Testis (tissue), 2 donors: ENCODE data around the gene SMIM23.

ENCODE experiments used
- POLR2A ChIP-seq: fragments of 450-650 bp; IDR thresholded peaks from one replicate; pipeline ENCODE4 v1.6.1; 2017; ENCODE audit warnings: antibody characterized with exemption, mild to moderate bottlenecking, moderate library complexity
- TF ChIP-seq, protein P1 (sequence below), 3 experiments: fragments of 450-650 bp in 2 of 3; fragments of 200-600 bp in 1 of 3; sonication (generic) in 1 of 3; IDR thresholded peaks; one replicate each; pipeline ENCODE4 v1.5.1; 2016 to 2019; ENCODE audit warnings: antibody characterized with exemption in 3 of 3, mild to moderate bottlenecking in 2 of 3, moderate library complexity in 1 of 3

DNA sequence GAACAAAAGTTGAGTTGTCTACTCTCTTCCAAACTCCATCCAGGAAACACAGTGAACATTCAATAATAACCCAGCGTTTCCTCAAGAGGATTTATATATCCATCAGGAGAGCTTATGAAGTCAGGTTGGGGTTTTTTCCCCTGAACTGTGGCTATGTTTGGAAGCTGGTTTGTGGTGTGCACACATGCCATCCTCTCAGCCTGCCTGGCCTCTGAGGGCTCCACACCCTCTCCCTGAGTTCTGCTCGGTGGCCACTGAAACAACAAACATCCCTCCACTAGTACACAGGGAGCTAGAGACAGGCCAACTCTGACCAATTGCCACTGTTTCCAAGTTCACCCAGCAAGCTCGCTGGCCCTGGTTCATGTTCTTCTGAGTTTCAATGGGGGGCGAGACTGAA is 35.7 kb downstream of the SMIM23 start:
- TF ChIP-seq, protein P1, sequence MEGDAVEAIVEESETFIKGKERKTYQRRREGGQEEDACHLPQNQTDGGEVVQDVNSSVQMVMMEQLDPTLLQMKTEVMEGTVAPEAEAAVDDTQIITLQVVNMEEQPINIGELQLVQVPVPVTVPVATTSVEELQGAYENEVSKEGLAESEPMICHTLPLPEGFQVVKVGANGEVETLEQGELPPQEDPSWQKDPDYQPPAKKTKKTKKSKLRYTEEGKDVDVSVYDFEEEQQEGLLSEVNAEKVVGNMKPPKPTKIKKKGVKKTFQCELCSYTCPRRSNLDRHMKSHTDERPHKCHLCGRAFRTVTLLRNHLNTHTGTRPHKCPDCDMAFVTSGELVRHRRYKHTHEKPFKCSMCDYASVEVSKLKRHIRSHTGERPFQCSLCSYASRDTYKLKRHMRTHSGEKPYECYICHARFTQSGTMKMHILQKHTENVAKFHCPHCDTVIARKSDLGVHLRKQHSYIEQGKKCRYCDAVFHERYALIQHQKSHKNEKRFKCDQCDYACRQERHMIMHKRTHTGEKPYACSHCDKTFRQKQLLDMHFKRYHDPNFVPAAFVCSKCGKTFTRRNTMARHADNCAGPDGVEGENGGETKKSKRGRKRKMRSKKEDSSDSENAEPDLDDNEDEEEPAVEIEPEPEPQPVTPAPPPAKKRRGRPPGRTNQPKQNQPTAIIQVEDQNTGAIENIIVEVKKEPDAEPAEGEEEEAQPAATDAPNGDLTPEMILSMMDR (IDR thresholded peaks at IDR 0.05), result no peak
- TF ChIP-seq POLR2A, result no peak
